Ishikawa (cell line): ENCODE measurements around the gene ZNF768.

Experiments used
- CEBPB ChIP-seq: IDR thresholded peaks from 2 replicates; pipeline ENCODE4 v1.6.1; 2012
- CREB1 ChIP-seq: IDR thresholded peaks from 2 replicates; pipeline ENCODE4 v1.6.1; 2012; ENCODE audit warnings: low read depth
- EGR1 ChIP-seq: IDR thresholded peaks from 2 replicates; pipeline ENCODE4 v1.6.1; 2012
- EP300 ChIP-seq: IDR thresholded peaks from 2 replicates; pipeline ENCODE4 v1.6.1; 2012; ENCODE audit warnings: borderline replicate concordance
- NFIC ChIP-seq: IDR thresholded peaks from 2 replicates; pipeline ENCODE4 v1.6.1; 2012
- RAD21 ChIP-seq: IDR thresholded peaks from 2 replicates; pipeline ENCODE4 v1.6.1; 2012; ENCODE audit warnings: low read depth
- REST ChIP-seq: IDR thresholded peaks from 2 replicates; pipeline ENCODE4 v1.6.1; 2012; ENCODE audit warnings: low read depth, mild to moderate bottlenecking
- TAF1 ChIP-seq: IDR thresholded peaks from 2 replicates; pipeline ENCODE4 v1.6.1; 2012; ENCODE audit warnings: low read depth, mild to moderate bottlenecking
- TCF12 ChIP-seq: IDR thresholded peaks from 2 replicates; pipeline ENCODE4 v1.6.1; 2012; ENCODE audit warnings: low read depth
- TEAD4 ChIP-seq: IDR thresholded peaks from 2 replicates; pipeline ENCODE4 v1.6.1; 2012
- USF1 ChIP-seq: IDR thresholded peaks from 2 replicates; pipeline ENCODE4 v1.6.1; 2012
- YY1 ChIP-seq: IDR thresholded peaks from 2 replicates; pipeline ENCODE4 v1.6.1; 2012; ENCODE audit warnings: low read depth
- ZBTB7A ChIP-seq: IDR thresholded peaks from 2 replicates; pipeline ENCODE4 v1.6.1; 2012; ENCODE audit warnings: low read depth

Gene ZNF768

GRCh38 chr16:30523768-30524574, 2.4 kb downstream of the ZNF768 start:
- TF ChIP-seq TEAD4 (no peak), ZBTB7A (no peak), REST (no peak), YY1 (no peak), USF1 (no peak), TAF1 (no peak), CEBPB (no peak), CREB1 (no peak)

GRCh38 chr16:30521873-30522641, 4.3 kb downstream of the ZNF768 start:
- TF ChIP-seq CREB1 = no peak
- no peak for TF ChIP-seq EGR1
- TF ChIP-seq EP300 = no peak
- TF ChIP-seq RAD21 = no peak
- no peak for TF ChIP-seq TAF1
- no peak for TF ChIP-seq TEAD4
- TF ChIP-seq REST = no peak
- no peak for TF ChIP-seq ZBTB7A

GRCh38 chr16:30521476-30521872, 4.9 kb downstream of the ZNF768 start:
- TF ChIP-seq NFIC = no peak
- no peak for TF ChIP-seq CEBPB
- TF ChIP-seq YY1 = no peak
- no peak for TF ChIP-seq REST

- TF ChIP-seq USF1 = no peak
- no peak for TF ChIP-seq CREB1
- no peak for TF ChIP-seq CEBPB
- TF ChIP-seq TAF1 = no peak
- no peak for TF ChIP-seq TCF12
- TF ChIP-seq TEAD4 = no peak
- TF ChIP-seq NFIC = no peak
- no peak for TF ChIP-seq YY1
These were observed 7.0 kb downstream of the ZNF768 start for GRCh38 chr16:30519120-30520049.
